HG03045 (cell line): Measurements from ENCODE around the gene PDZD2.

Source experiments
- ATAC-seq: cut with Tn5 transposase; IDR thresholded peaks from one replicate; pipeline ENCODE4 v1.9.1; 2021; ENCODE audit warnings: mild to moderate bottlenecking, moderate library complexity; ENCODE audit not compliant: unreplicated experiment

PDZD2 gene

DNA sequence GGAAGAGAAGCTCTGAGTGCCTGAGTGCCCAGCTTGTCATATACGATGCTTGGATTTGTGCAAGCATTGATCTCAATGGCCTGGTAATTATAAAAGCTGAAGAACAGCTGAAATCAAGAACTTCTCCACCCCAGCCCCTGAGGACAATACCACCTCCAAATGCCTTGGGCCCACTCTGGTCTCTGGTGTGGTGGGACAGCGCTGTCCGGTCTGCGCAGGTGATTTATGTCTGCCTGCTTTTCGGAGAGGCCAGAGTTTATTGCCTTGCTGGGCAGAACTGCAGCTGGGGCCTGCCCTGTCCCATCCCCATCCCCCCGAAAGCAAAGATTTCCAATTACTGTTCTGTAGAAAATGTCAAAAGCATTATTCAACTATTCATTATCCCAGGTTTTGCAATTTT lies 1.1 kb upstream of the PDZD2 start:
- no peak for ATAC-seq

DNA sequence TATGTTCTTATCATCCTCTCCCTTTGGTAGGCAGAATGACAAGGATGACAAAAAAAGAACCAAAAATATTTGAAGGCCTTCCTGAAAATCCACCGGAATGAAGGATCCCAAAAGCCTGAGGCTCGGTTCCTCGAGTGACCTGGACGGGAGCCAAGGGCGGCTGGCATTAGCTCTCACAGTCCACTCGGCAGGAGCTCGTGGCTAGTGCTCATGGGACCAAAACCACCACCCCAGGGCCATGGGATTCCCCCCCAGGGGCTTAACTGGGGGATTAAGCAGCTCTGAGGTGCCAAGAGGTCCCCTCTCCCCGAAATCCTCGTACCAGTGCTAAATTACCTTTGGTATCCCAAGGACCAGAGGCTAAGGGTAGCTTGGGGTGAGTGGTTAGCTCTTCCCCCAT lies 586 bp upstream of the PDZD2 start:
- ATAC-seq, result peak; percentile 4

DNA sequence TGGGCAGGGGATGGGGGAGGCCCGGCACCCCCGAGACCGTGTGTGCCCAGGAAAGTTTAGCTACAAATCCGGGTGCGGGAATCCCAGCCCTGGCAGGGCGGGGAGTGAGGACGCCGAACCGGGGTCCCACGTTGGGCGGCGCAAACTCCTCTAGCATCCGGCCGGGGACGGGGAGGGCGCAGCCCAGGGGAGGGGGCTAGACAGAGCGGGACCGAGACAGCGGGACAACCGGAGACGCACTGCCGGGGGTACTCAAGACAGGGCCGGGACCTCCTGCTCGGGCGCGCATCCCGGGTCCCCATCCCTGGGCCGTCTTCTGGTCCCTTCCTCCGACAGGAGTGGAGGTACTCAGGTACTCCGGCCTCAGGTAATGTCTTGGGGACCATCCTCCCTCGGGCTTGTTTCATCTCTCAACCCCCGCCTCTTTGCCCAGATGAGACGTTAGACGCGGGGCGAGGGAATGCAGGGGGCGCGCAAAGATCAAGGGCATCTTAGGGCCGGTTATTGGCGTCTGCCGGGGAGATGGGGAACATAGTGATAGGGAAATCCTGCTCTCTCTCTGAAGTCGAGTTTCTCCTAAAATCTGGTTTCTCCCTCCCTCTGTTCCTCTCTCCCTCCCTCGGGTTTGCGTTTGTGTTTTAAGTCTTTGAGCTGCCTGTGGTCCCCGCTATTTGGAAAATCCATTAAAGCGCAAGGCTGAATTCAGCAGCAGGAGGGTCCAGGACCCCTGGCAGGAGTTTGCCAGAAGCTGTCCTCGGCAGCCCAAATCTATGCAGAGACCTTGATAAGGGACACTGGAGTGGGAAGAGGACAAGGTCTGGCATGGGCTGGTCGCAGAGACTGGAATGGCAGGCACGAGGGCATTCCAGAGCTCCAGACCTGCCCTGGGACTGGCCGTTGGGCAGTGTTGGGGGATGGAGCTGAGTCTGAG lies 815 bp downstream of the PDZD2 start:
- peak; percentile 8 for ATAC-seq

DNA sequence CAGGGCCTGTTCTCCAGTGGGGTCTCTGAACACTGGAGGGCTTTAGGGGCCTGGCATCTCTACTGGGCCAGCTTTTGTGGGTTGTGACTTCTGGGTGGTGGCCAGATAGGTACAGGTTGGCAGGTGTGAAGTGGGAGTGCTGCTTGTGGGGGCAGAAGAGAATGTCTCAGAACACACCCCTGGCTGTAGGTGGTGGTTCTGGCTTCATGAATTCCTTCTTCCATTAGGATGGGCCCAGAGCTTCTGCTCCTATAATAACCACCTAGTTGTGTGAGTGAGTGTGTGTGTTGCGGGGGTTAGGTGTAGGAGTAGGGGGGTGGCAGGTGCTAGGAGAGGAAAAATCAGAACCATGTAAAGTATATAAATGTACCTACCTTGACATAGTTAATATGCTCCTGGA lies 1.6 kb downstream of the PDZD2 start:
- no peak for ATAC-seq

DNA sequence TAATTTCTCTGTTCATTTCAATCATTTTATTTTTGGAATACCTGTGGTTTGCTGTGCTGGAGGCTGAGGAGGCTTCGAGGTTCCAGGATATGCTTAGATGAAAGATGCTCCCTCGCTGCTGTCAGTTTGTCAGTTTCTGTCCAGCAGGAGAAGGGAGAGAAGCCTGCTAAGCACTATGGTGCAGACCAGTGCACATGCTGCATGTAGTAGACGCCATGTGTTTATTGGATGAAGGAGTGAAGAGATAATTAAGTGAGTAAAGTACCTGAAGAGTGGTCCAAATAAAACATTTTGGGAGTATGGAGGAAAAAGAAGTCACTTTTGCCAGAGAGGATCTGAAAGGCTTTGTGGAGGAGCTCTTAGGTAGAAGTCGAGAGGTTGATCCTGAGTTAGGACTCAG lies 2.1 kb downstream of the PDZD2 start:
- no peak for ATAC-seq

DNA sequence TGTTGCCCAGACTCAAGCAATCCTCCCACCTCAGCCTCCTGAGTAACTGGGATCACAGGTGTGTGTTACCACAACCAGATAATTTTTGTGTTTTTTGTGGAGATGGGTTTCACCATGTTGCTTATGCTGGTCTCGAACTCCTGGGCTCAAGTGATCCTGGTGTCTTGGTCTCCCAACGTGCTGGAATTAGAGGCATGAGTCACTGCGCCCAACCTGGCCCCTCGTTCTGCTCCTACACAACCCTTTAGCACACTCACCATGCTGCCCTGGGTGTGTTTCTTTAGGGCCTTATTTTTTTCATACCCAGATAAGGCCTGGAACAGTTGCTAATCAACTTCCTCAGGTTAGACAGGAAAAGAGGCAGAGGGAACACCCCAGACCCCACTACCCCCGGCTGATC lies 2.6 kb downstream of the PDZD2 start:
- ATAC-seq, result no peak

DNA sequence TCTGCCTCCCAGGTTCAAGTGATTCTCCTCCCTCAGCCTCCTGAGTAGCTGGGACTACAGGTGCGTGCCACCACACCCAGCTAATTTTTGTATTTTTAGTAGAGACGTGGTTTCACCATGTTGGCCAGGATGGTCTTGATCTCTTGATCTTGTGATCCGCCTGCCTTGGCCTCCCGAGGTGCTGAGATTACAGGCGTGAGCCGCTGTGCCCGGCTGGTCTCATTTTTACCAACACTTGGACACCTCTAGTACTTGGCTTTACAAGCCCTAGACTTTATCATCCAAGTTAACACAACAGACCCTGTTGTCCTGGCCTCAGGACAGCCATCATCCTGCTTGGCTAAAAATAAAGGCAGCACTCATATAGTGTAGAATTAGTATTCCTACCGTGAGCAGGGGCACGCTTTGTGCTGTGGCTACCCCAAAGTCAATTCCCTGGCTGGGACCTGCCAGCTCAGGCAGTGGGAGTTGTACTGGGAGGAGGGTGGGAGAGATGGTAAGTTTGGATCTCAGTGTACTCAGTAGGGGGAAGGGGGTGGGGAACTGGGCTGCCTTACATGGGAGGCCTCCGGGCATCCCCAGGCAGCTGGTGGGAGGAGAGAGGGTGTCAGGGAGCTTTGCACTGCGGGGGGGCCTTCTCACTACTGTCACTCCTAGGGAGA lies 6.6 kb downstream of the PDZD2 start:
- ATAC-seq, result no peak

DNA sequence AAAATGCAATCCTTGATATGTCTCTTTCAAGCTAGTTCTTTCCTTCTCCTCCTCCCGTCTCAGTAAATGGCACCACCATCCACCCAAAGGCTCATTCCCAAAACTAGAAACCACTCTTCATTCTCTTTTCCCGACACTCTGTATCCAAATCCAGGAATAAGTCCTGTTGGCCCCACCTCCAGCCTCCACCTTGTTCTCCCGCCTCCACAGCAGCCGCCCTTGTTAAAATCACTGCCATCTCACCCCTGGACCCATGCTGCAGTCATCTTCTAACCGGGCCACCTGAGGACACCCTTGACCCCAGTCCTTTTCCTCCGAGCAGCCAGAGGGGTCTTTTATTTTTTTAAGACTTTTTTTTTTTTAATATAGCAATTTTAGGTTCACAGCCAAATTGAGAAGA lies 9.4 kb downstream of the PDZD2 start:
- ATAC-seq, result no peak

DNA sequence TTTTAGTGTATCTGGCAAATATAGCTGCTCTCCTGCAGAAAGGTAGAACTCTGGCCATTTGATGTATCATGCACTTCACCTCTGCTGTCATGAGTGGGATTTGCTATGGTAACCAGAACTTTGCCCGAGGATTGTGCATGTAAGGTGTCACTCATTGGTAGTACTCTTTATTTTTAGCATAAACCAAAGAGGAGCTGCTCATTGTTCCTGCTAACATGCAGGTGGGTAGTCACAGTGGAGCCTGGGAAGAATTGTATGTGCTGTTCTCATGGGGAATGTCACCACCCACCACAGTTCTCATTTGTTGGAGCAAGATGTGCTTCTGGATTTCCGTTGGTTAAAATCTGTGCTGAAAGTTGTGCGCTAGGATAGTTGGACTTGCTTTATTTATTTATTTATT lies 12.3 kb downstream of the PDZD2 start:
- no peak for ATAC-seq

DNA sequence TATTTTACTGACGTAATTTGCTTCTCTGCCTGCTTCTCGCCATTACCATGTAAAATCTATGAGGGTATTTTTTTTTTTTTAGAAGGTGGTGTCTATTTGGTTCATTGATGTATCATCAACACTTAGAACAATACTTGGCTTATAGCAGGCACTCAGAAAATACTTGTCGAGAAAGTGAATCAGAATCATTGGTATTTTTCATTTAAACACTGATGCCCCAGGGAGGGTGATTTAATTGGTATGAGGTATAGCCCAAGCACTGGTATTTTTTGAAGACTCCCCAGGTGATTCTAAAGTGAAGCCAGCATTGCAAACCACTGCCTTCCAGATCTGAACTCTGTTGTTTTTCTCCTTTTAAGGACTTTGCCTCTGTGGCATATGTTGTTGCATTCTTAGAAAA lies 16.6 kb downstream of the PDZD2 start:
- no peak for ATAC-seq

DNA sequence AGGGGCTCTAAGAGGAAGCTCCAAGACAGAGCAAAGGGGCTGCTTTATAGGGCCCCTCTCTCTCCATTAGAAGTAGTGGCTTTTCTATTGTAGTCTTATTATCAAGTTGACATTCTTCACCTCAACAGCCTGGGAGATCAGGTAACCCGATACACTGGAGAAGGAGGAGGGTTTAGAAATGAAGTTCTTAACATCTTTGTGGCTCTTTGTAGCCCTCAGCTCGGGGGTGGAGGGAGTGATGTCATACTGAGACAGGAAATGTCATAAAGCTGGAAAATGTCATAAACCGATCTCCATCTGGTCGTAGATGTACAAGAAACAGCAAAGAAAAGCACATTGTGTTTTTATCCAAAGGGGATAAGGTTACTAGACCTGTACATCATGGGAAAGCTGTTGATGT lies 17.9 kb downstream of the PDZD2 start:
- no peak for ATAC-seq

DNA sequence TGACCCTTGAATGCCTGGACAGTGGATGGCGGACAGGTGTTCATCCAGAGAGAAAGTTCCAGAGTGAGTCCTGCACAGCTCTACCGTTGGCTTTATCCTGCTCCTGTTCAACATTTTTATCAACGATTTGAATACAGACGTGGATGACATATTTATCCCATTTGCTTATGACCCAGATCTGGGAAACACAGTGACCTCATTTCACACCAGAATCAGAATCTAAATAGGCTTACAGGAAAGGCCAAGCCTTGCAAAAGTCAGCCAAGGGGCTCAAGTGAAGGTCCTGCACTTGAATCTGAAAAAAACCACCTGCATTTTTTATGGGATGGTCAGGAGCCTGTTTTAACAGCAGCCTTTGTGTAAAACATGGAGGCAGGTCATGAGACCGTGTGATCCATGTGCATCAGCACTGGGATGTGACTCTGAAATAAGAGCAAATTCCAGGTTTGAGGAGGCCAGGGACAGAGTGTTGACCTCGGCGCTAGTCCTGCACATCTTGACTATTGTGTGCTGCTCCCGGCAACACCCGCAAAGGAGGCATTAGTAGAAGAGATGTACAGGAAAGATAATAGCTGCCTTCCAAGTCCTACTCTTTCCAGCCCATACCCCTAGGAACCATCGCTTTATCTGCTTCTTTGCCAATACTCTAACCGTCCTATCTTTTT lies 18.5 kb downstream of the PDZD2 start:
- ATAC-seq, result no peak

DNA sequence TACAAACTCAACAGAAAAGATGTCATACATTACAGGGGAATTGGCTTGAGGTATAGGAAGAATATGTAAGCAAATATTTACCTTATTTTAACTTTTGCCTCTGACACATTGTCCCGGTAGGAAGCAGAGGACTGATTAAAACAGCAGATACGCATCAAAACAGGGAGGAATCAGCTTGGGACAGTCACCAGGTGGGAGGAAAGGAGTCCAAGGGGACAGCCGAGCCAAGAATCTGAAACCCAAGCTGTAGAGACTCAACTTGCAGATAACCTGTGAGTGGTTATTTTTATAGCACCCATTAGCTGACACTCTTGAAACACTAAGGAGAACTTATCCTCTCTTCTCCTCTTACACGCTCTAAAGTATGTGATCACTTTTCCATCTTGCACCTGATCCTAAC lies 22.3 kb downstream of the PDZD2 start:
- ATAC-seq, result no peak

DNA sequence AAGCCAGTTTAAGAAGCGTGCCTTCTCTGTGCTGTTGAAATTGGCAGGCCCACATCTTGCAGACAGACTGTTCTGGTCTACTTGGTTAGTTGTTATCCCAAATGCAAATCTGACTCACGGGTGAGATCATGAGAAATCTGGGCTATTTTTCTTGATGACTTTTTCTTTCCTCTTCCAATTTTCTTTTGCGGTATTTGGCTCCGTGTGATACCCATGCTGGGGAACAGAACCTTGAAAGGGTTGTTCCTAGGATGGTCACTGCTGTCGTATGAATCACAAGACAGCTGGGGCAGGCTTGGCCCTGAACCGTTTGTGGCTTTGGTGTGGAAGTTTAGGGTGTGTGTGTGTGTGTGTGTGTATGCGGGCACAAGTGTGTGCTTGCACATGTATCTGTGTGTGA lies 24.6 kb downstream of the PDZD2 start:
- ATAC-seq, result no peak

DNA sequence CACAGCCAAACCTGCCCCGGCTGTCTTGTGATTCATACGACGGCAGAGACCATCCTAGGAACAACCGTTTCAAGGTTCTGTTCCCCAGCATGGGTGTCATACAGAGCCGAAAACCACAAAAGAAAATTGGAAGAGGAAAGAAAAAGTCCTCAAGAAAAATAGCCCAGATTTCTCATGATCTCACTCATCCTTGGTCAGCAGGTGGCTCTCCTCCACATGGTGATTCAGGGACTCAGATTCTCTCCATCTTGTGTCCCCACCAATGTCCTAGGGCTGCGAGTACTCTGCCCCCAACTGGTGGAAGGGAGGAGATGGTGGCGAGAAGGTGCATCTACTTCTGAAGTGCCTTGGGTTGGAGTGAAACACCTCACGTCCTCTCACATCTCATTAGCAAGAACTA lies 25.6 kb downstream of the PDZD2 start:
- no peak for ATAC-seq

DNA sequence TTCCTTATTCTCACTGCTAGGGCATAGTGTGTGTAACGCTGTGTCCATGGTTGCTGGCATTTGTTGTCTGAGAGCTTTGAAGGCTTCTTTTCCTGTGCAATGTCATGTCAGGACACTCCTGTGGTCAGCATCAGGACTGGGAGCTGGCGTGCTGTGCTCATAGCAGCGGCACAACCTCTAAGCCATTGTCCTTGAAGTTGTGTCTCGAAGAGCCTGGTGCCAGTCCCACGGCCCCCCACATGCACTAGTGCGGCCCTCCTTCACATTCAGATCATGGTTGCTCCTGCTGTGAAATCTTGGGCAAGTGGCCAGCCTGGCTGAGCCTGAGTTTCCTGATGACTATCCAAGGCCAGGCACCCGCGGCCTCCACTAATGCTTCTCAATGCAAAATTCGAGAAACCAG lies 32.4 kb downstream of the PDZD2 start:
- no peak for ATAC-seq

DNA sequence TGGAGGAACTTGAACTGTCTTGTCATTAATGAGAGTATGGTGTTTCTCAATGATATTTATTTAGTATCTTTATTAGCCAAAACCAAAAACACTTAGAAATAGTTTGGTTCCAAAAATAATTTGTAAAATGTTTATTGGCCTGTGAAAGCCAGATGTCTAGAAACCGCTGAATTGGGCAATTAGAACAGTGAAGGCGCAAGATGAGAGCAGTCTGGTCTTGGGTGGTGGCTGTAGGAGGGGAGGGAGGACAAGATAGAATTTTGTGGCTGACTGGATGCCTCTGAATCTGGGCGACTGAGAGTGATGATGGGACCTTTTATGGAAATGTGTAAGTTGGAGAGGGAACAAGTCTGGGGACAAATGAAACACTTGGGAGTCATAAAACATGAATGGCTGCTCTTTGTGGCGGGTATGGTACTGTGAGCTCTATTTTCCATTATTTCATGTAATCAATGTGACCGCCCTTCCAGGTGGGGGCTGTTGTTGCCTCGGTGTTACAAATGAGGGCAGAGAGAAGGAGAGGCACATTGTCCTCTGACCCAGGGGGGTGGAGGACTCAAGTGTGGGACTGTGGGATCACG lies 35.5 kb downstream of the PDZD2 start:
- ATAC-seq, result no peak

DNA sequence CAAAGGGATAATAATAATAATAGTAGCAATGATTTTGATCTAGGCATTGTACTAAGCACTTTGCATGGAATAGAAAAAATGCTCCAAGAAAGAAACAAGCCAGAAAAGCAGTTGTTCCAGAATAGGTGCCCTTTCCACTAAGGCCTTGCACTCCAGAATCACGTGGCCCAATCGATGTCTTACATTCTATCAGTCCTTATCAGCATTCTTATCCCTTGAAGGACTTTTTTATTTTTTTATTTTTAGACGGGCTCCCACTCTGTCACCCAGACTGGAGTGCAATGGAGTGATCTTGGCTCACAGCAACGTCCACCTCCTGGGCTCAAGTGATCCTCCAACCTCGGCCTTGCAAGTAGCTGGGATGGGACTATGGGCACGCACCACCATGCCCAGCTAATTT lies 36.5 kb downstream of the PDZD2 start:
- no peak for ATAC-seq

DNA sequence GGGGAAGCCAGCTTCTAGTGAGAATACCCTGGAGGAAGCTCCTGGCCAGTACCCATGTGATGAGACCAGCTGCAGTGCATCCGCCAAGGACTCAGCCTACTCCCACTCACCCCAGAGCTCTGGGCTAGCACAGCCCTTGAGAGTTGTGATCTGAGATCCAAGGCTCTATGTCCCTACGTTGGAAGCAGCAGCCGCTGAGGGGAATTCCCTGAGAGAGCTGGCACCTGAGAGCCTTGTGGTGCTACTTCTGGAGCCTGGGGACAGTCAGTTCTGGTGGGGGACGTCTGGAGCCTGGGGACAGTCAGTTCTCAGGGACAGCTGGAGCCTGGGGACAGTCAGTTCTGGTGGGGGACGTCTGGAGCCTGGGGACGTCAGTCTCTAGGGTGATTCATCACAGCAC lies 39.2 kb downstream of the PDZD2 start:
- no peak for ATAC-seq

DNA sequence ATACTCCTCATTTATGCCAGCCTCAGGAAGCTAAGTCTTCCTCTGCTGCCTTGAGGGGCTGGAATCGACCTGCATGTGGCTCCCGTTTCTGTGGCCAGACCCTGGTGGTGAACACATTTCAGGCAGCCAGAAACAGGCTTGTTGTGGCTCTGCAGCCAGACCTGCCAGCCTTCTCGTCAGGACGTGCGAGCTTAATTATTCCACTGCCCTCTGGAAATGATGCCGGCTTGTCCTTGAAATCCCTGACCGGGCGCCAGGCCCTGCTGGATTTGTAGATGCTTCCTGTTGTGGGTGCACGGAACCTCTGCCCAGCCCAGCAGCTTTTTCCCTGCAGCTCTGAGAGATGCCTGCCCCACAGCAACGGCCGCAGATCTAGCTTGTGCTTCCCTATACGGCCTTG lies 41.6 kb downstream of the PDZD2 start:
- no peak for ATAC-seq

DNA sequence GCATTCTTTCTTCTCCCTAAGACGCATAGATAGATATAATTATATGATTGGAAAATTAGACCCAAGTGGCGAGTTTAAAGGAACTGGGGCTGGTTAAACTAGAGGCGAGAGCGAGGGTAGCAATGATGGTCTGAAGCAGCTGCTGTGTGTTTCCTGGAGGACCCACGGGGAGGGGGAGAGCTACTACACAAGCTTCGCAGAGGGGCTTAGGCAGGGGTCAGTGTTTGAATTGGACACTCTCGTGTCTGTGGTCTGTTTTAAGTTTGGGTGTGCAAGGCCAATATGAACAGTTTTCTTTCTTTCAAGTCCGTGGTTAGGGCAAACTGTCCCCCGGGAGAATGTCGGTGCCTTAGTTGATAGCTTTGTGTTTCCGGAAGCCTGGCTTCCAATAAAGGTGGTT lies 43.1 kb downstream of the PDZD2 start:
- no peak for ATAC-seq

DNA sequence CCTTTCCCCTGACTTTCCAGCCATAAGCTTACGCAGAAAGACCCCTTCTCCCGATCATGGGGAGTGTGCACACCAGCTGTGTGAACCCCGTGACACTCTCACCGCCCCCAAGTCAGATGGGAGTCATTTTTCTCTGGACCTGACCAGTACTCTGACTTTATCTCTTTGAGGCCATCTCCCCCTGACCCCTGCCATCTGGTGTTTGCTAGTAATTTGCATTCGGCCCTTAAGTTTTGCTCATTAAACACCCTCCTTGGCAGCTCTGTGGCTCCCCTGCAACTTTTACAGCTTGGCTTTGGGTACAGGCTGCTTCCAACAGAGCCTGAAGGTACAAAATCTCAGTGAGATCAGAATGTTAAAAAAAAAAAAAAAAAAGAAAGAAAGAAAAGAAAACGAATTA lies 43.9 kb downstream of the PDZD2 start:
- no peak for ATAC-seq
